ENCODE measurements around the gene TUBGCP6. TPM values are rescaled to one million over a fixed set of nuclear protein-coding genes. Genes with fewer than 3 reads are reported as not detected.

The TUBGCP6 gene
- total RNA-seq, 1 donor from 2014 or later = 32.2 TPM

DNA sequence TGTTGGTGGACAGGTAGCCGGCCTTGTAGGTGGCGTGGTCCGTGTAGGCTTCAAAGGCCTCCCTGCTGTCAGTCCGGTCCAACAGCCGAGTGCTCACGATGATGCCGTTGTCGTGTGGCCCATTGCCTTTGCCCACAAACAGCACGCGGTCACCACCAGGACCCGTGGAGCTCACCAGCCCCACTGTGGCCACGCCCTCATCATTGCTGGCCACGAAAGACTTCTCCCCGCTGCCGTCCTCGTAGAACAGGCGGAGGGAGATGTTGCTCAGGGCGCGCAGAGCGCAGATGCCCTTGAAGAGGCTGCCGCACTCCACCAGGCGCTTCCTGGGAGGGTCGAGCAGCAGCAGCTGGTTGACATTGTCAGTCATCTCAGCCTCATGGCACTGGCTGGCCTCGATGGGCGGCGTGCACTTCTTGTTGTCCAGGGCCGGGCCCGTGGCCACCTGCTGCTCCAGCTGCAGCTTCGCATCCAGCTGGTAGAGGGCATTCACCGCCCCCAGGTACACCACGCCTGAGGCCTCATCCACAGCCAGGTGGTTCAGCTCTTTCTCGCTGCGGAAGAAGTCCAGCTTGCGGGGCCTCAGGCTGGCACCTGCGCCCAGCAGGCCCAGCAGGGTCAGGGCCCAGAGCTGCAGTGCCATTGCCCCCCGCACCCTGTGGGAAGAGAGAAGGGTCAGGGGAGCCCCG lies 45.3 kb upstream of the TUBGCP6 start:
- H3K27ac Mint-ChIP-seq (ENCODE audit: unreplicated experiment) = no peak overlapping the region
- H3K27me3 Mint-ChIP-seq (ENCODE audit: low read depth) = no peaks in the 10 kb centered on the region
- no peaks in the 10 kb centered on the region for H3K9me3 Mint-ChIP-seq (ENCODE audit: low read depth)
- H3K4me3 Mint-ChIP-seq (ENCODE audit: unreplicated experiment) = no peak overlapping the region
- TF ChIP-seq, protein P1, sequence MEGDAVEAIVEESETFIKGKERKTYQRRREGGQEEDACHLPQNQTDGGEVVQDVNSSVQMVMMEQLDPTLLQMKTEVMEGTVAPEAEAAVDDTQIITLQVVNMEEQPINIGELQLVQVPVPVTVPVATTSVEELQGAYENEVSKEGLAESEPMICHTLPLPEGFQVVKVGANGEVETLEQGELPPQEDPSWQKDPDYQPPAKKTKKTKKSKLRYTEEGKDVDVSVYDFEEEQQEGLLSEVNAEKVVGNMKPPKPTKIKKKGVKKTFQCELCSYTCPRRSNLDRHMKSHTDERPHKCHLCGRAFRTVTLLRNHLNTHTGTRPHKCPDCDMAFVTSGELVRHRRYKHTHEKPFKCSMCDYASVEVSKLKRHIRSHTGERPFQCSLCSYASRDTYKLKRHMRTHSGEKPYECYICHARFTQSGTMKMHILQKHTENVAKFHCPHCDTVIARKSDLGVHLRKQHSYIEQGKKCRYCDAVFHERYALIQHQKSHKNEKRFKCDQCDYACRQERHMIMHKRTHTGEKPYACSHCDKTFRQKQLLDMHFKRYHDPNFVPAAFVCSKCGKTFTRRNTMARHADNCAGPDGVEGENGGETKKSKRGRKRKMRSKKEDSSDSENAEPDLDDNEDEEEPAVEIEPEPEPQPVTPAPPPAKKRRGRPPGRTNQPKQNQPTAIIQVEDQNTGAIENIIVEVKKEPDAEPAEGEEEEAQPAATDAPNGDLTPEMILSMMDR (IDR thresholded peaks at IDR 0.05) = no peak
- H3K36me3 Mint-ChIP-seq (ENCODE audit: low read depth) = peaks cover 4% of the 10 kb centered on the region
- DNase-seq (ENCODE audit: low spot score) = no peak
- H3K4me1 Mint-ChIP-seq (ENCODE audit: low read depth) = peaks cover 28% of the 10 kb centered on the region

DNA sequence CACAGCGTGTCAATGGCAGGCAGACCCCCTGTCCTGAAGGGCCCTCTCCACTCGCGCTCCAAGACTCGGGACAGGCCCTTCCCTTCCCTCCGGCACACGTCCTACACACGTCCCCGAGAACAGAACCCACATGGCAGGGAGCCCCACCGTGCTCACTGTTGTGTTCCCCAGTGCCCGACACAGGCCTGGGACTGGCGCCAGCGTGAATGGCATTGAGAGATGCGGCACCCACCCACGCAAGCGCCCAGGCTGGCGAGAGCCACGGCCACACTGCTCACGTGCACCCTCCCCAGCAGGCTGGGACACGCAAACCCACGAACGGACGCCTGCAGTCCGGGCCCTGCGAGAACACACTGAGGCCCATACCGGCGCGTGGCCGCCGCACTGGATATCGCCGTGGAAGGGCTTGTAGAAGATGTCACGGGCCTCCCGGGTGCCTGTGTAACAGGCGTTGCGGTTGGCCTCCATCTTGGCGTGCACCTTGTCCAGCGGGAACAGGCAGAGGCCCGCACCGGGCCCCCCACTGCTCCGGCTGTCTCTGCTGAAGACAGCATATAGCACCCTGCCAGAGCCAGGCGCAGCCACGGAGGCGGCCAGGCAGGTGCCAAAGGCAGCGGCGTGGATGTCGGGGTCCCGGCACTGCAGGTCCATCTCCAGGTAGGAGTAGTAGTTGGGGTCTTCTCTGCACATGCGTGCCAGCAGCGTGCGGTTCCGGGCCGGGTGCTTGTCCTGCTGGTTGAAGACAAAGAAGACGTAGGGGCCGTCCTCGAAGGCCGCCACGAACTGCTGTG lies 44.5 kb upstream of the TUBGCP6 start:
- no peak for DNase-seq (ENCODE audit: low spot score)
- Mint-ChIP-seq H3K36me3 (ENCODE audit: low read depth) (peaks cover 7% of the 10 kb centered on the region), H3K27ac (ENCODE audit: unreplicated experiment) (no peak overlapping the region), H3K9me3 (ENCODE audit: low read depth) (no peaks in the 10 kb centered on the region), H3K4me3 (ENCODE audit: unreplicated experiment) (no peak overlapping the region), H3K4me1 (ENCODE audit: low read depth) (peaks cover 21% of the 10 kb centered on the region), H3K27me3 (ENCODE audit: low read depth) (no peaks in the 10 kb centered on the region)
- TF ChIP-seq, protein P1 (IDR thresholded peaks at IDR 0.05) = no peak

- DNase-seq (ENCODE audit: low spot score) = no peak
- TF ChIP-seq, protein P1 (IDR thresholded peaks at IDR 0.05) = no peak
- H3K4me1 Mint-ChIP-seq (ENCODE audit: low read depth) = peaks cover 13% of the 10 kb centered on the region
- H3K27ac Mint-ChIP-seq (ENCODE audit: unreplicated experiment) = no peak overlapping the region
- no peaks in the 10 kb centered on the region for H3K27me3 Mint-ChIP-seq (ENCODE audit: low read depth)
- H3K36me3 Mint-ChIP-seq (ENCODE audit: low read depth) = peaks cover 8% of the 10 kb centered on the region
- no peaks in the 10 kb centered on the region for H3K9me3 Mint-ChIP-seq (ENCODE audit: low read depth)
- H3K4me3 Mint-ChIP-seq (ENCODE audit: unreplicated experiment) = no peak overlapping the region
These were observed 42.9 kb upstream of the TUBGCP6 start for GRCh38 chr22:50287731-50288130.

DNA sequence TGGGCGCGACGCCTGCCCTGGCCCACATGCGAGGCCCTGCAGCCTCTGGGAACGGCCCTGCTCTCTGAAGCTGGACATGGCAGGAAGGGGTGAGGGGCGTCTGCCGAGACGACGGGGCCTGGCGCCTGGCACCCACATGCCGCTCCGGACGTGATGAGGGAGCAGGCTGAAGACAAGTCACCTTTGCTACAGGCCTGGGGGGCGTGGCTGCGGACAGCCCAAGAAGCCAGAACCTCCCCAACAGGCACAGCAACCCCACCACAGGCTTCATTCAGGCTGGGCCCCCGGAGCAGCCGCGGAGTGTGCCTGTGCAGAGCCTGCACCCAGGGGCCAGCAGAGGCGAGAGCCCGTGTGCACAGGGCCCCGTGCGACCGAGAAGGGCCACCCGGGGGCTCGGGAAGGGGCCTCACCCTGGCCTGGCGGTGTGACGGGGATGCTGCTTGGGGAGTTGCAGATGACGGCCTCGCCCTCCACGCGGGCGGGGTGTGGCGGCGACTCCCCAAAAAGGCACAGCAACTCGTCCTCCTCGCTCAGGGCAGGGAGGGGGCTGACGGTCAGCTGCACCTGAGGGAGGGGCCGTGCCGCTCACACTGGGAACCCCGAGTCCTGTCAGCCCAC lies 42.0 kb upstream of the TUBGCP6 start:
- TF ChIP-seq, protein P1 (IDR thresholded peaks at IDR 0.05) = no peak
- no peaks in the 10 kb centered on the region for H3K9me3 Mint-ChIP-seq (ENCODE audit: low read depth)
- H3K27me3 Mint-ChIP-seq (ENCODE audit: low read depth) = no peaks in the 10 kb centered on the region
- no peak overlapping the region for H3K27ac Mint-ChIP-seq (ENCODE audit: unreplicated experiment)
- H3K36me3 Mint-ChIP-seq (ENCODE audit: low read depth) = peaks cover 10% of the 10 kb centered on the region
- H3K4me1 Mint-ChIP-seq (ENCODE audit: low read depth) = peaks cover 7% of the 10 kb centered on the region
- no peak overlapping the region for H3K4me3 Mint-ChIP-seq (ENCODE audit: unreplicated experiment)
- no peak for DNase-seq (ENCODE audit: low spot score)

DNA sequence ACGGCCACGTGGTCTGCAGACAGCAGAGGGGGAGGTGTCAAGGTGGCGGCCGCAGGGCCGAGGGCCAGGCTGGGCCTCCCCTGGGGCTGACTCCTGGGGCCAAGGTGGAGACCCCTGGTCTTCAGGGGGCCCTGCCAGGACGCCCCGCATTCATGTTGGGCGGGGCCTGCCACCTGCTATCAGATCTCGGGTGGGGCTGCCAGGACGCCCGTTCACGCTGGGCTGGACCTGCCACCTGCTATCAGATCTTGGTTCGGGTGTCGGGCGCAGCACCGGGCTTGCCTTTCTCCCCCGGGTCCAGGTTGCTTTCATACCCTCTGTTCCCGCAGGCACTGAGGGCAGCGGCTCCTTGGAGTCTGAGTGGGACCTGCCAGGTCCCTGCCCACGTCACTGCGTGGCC lies 41.5 kb upstream of the TUBGCP6 start:
- H3K4me3 Mint-ChIP-seq (ENCODE audit: unreplicated experiment) = no peak overlapping the region
- H3K36me3 Mint-ChIP-seq (ENCODE audit: low read depth) = peaks cover 10% of the 10 kb centered on the region
- H3K27me3 Mint-ChIP-seq (ENCODE audit: low read depth) = no peaks in the 10 kb centered on the region
- H3K27ac Mint-ChIP-seq (ENCODE audit: unreplicated experiment) = no peak overlapping the region
- DNase-seq (ENCODE audit: low spot score) = no peak
- TF ChIP-seq, protein P1 (IDR thresholded peaks at IDR 0.05) = no peak
- peaks cover 6% of the 10 kb centered on the region for H3K4me1 Mint-ChIP-seq (ENCODE audit: low read depth)
- H3K9me3 Mint-ChIP-seq (ENCODE audit: low read depth) = no peaks in the 10 kb centered on the region

Measured in chondrocyte (in vitro differentiated cells).